Renal cortex interstitium (tissue), 11 donors: ENCODE measurements around the gene PDE4D. TPM values are rescaled to one million over a fixed set of nuclear protein-coding genes. Genes with fewer than 3 reads are reported as not detected.
A peak's percentile ranks its signal among the peaks of the same experiment; 100 is the strongest.

Experiments used
- DNase-seq, 11 donors: peaks; one replicate each; pipeline ENCODE4 v3.0.0-alpha.2; 2013; ENCODE audit warnings: low read depth in 9 of 11, low spot score in 4 of 11; ENCODE audit errors: extremely low read depth in 1 of 11
- polyA plus RNA-seq, 3 donors: library from polyadenylated mRNA; unstranded; fragments of 120-200 nt; gene quantifications; one replicate each; pipeline ENCODE4 v1.2.1, GENCODE V29; 2013; ENCODE audit not compliant: insufficient read length in 3 of 3

PDE4D gene
- polyA plus RNA-seq, 3 donors, result 18.6 to 43.9 (median 21.4) TPM

DNA sequence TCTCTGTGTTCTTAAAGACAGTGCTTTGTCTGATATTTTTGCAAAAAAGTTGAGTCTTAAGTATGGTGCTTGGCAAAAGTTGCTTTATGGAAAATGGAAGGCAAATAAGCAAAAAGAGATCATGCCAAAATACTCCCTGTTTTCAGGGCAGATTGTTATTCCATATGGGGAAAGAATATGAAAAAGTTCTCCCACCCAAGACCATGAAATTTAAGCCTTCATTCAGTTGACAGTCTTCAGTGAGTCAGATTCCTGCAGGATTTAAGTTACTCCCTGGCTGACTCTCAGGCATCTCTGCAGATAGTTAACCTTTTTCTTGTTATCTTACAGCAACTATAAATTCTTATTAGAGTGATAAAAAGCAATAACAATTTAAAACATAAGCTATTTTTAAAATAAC, 601.6 kb downstream of the PDE4D start:
- DNase-seq, result no peak

DNA sequence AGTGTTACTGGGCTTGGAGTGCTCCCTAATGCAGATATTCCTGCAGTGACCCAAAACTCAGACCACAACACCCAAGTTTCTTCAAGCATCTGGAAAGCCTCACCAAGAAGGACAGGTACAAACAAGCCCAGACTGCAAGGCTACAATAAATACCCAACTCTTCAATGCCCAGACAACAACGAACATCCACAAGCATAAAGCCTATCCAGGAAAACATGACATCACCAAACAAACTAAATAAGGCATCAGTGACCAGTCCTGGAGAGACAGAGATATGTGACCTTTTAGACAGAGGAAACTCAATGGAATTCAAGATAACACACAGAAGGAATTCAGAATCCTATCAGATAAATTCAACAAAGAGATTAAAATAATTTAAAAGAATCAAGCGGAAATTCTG, 605.6 kb downstream of the PDE4D start:
- no peak for DNase-seq

DNA sequence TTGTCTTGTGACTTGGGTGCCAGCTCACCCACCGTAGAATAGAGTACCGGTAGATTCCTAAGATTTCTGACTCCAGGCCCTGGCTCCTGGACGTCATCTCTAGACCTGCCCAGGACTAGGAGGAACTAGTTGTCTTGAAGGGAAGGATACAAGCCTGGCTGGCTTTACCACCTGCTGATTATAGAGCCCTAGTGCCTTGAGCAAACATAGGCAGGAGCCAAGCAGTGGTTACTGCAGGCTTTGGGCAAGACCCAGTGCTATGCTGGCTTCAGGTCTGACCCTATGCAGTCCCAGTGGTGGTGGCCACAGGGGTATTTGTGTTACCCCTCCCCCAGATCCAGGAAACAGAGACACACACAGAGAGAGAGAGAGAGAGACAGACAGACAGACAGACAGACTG, 606.2 kb downstream of the PDE4D start:
- DNase-seq, result no peak

DNA sequence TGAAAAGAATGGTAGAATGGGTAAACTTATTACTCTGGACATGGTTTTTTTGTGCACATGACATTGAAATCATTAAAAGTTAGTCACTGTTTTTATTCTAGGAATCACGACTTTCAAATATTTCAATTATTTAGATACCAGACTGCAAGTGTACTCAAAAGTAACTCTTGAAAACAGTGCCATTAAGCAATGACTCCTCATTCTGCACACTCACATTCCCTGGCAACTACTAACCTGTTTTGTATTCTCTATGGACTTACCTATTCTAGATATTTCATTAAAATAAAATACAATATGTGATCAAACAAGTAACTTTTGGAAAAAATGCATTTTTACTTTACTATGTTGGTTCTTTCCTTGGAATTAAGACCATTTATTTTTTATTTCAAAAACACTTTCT, 607.0 kb downstream of the PDE4D start:
- DNase-seq, result no peak

DNA sequence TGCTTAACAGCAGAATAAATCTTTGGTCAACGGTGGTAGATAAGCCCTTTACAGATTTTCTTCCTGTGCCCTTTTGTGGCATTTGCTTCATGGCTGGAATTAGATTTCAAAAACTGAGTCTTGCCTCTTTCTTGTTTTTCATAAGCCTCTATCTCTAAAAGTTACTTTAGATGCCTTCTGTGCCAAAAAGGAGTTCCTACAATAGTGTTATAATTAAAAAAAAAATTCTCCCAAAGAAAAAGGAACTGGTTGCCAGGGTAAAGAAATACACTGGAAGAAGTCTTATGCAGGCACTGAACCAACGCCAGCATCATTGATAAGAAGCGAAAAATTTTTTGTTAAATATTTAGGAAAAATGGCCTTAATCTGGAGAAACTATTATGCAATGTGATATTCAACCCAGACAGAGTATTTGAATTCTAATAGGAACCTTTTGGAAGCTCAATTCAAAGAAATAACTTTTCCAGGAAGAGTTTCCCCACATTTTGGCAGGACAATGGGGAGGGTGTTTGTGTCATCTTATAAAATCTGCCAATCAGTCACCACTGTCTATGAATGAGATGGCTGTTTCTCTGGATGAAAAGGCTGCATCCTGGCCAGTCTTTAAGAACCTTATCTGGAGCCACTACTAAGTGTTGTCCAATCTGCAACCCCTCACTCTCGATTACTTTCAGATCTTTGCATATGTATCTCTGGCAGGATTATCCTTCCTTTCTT, 608.1 kb downstream of the PDE4D start:
- no peak for DNase-seq

DNA sequence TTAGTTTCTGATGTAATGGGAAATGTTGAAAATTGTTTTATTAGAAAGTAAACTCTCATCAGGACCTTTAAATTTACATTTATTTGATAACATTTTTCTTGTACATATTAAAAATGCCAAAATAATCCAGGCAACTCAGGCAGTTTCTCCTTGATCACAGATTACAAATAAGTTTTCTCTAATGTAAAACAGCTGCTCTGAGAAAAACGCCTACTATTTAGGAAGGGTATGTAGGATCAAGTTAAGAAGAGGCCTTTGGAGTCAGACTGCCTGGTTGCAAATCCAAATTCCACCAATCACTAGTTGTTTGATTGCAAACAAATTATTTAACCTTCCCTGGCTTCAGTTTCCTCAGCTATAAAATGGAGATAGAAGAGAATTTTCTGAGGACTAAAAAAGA, 610.8 kb downstream of the PDE4D start:
- no peak for DNase-seq

DNA sequence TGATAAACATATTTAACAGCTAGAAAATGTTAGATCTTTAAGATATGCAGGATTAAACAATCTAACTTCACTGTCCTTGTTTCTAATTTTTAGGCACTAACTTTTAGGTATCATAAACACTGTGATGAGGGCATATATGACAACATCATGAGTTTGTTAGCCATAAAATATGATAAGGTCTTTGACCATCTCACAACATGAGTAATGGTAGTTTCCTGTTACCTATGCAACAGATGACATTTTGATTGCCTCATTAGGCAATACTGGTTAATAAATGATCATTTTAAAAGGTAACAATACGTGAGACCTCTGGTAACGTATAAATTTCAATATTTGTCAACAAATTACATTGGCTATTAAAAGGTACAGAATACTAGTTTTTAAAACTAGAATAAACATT, 613.5 kb downstream of the PDE4D start:
- DNase-seq, result no peak

DNA sequence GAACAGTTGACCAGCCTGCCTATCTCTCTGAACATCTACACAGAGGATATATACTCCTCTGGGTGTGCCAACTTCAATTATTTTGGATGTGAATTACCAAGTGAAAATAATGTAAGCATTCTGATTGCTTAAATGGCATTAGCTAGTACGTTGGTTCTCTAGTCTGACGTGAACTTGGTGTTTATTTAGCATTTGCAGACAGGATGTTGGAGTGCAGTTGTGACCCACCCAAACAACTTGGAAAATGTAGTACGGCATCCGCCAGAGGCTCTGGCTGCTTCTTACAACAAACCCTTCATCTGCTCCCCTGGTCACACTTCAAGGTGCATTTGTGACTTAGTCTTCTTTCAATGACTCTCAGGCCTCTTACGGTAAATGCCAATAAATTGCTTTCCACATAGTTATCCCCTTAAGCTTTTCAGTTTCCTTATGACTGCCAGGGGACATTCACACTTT, 616.6 kb downstream of the PDE4D start:
- DNase-seq, result no peak

DNA sequence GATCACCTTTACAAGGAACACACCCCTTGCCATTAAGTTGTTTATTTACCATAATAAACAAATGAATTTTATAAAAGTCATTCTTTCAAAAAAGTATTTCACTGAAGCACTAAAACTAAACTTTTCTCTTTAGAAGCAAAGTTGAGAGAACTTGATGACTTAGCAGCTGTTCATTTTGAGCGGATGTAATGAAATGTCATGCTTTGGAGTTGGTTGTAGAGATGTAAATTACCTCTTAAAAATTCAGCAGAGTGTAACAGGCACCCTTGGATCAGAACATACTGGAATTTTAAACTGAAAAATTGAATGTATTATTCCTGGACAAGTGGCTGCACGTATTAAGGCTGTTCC, 617.2 kb downstream of the PDE4D start:
- DNase-seq, result no peak

DNA sequence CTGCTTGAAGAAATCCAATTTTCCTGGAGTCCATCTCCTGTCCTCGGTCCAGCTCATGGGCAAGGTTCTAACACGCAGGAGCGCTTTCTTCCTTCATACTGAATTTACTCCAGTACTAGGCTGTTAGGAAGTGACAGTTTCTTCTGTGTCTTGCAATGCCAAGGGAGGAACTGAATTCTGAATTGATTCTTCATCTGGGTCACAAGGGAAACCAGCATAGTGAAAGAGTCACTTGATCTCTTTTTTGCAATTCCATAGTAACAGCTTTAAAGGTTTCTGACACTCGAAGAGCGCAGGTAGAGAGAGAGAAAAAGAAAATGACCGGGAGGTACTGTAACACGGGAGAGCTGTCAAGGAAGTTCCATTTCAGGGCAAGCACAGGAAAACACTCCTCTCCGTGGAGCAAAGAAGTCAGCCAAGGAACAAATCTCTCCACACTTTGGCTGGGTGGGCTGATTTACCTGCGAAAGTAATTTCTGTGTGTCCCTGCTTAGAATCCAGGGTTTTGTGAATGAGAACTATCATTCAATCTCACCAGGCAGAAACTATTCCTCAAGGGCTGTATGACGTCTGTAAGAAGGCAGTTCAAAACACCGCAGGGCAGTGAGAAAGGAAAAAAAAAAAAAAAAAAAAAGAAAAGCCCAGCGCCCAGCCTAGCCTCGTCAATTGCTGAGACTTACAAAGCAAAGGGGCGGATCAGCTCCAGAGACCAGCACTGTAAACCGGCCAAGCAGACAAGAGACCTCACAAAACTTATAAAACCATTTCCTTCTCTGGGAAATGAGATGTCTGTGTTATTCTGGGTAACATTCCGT, 617.8 kb downstream of the PDE4D start:
- DNase-seq, result peak in 8 of 11 donors; percentile 47 to 75 (median 66)

DNA sequence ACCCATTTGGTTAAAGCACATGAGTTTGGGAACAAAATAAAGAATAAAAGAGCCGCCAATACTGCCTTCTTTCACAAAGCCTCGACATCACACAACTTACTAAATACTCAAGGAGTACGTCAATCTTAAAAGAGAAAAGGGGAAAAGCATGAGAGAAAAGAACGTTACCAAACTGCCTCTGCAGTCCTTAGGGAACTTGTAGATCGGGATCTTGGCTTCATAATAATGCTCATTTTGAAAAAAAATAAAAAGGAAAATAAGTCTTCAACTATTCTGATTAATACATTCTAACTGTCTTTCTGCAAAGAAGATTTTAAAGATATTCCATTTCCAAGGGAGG, 618.4 kb downstream of the PDE4D start:
- no peak for DNase-seq

DNA sequence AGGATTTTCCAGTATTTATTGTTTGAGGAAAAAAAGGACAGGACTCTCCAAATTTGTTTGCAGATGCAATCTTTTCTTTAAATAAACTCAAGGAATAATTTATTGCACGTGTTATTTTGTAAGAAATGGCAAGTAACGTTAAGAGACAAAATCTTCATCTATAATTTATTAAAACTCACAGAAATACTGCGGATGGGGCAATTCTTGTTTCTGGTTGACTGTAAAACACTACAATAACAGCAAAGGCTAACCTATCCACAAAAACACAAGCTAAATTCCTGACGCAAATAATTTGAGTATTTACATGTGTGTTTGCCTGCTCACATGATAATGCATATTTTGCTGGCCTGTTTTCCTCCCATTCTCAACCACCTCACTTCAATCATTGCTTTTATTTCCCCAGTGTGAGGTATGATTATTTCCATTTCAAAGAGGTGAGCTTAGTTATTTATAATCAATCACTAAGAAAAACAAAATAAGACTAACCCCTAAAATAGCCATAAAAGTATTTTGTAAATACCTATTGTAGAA, 619.4 kb downstream of the PDE4D start:
- no peak for DNase-seq

DNA sequence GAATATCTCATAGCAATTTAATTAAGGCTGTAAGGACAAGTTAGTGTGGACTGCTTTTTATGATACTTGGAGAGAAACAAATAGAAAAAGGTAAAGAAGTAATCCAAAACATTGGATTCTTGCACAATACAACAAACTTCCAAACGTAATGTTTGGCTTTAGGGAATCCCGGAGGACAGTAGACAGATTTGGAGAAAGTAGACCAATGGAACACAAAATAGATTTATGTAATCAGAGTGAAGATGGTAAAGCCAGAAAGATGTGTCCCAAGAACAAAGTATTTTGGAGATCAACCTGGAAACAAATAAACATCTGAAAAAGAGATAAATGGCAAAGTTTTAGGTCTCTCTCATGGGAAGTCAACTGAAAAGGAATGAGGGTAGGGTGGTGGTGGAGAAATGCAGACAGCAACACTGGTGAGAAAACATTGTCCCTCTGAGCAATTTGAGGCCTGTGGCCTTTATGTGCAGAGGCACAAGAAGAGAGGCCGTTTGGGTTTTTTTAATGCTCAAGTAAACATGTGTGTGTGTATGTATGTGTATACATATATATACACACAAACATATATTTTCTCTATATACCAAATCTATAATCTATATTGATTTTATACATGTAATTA, 620.6 kb downstream of the PDE4D start:
- DNase-seq, result no peak

DNA sequence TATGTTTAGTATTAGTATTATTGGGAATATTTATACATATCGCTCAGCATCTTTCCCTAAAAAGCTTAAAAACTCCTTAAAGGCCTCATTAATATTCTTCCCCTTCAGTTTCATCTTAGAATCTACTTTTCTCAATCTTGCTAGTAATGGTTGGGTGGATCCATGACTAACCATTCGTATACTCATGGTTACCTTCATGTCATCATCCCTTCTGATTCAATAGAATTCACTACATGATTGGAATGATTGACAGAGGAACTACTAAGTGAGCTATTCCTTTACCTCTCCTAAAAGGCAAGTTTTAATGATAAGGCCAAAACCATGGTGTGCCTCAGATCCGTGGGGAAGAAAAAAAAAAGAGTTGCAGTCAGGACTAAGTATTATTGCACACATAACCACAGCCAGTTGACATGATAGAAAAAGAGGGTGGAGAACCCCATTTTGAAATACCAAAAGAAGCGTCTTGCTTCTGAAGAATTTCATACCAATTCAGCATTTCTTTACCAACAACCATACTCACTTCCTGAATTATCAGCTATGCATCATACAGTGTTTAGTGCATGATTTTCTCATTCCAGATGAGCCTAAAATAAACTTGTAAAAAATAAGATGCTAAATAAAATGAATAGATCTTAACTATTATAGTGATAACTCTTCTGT, 624.6 kb downstream of the PDE4D start:
- no peak for DNase-seq

DNA sequence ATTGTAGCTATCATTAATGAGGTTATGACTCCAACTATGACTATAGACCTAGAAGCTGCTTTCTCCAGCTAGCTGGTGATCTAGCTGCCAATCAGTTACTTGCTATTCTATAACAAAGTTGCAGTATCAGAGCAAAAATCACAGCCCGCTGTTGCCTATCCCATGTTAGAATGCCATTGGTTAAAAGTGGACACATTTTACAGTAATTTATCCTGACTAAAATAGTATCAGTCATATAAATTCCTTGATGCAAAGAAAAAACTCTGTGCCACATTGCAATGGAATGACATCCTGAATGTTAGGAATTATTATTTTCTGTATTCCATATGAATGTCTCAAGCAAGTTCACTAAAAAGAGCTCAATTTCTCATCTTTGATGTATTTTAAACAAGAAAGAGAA, 626.5 kb downstream of the PDE4D start:
- no peak for DNase-seq

DNA sequence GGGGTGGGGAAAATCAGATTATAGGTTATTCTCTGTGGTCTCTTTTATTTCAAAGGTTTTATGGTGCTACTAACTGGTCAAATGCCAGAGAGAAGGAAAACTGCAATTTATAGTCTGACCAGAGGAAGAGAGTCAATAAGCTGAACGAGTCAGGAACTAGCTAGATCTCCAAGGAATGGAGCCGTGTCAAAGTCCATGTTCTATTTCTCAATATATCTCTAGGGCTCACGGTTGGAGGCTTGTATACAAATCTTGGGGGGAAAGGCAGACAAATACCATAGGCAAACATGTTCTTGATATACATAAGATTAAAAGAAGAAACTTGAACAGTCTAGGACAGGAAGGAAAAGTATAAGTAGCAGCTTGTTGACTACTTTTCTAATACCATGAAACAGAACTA, 627.1 kb downstream of the PDE4D start:
- DNase-seq, result no peak

DNA sequence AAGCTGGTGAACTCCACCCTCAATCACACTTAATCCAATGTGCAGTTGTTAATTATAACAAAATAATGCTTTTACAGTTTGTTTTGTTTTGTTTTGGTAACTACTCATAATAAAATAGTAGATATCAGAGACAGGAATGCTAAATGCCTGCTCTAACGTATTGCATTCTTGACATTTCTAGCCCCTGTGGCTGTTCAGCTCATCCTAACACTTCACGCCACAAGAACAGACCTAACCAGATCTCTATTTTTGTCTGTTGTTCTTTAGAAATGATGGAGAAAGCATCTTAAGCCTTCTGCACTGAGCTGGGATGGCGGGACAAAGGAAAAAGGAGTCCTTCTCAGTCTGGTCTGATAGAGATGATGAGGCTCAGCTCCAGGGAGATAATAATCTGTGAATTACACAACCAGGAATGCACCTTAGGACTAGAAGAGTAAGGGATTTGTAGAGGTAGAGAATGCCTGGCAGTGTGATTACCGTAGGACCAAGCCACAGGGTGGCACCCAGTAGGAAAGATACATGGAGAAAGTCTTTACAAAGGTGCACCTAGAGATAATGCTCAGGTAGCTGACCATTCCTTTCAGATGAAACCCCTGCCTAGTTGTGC, 628.8 kb downstream of the PDE4D start:
- no peak for DNase-seq

DNA sequence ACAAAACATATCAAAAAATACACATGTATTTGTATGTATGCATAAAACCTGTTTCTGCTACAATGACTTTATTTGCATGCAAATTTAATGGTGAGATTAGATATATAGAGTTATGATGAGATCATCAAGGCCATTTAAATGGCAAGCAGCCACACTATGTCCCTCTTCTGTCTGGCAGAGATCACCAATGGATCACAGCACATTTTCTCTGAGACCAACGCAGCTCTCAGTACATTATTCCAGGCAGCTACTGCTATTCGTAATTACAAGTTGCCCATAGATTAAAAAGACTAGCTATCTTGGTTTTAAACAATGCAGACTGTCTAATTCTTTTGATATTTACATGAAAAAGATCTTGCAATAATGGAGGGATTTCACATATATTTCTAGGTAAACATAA, 629.5 kb downstream of the PDE4D start:
- no peak for DNase-seq

DNA sequence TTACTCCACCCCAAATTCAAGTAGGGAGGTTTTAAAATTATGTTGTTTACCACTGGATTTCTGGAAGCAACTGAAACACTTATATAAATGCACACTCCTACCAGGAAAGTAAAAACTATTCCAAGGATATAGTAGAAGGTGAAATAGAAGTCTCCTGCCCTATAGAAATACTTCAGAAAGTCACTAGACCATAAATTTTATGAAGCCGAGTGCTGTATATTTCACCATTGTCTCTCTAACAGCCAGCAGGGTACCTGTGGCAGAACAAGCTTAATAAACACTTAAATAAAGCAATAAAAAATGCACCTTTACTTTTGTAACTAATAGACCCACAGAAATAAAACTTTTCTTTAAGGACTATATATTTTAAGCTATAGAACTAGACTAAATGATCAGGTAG, 631.6 kb downstream of the PDE4D start:
- no peak for DNase-seq
